Common myeloid progenitor, CD34-positive (primary cell): Measurements from ENCODE around the gene PBX1.

Experiments used
- CTCF ChIA-PET: fragments of 350-600 bp; sonication (Branson Sonifier 250); formaldehyde crosslinking; loops from one replicate; lab custom pipeline; 2021; ENCODE audit warnings: antibody characterized with exemption; lab: Charles Lee
- POLR2A ChIA-PET: fragments of 350-600 bp; sonication (Branson Sonifier 250); formaldehyde crosslinking; loops from one replicate; lab custom pipeline; 2021; ENCODE audit warnings: antibody characterized with exemption; lab: Charles Lee
- DNase-seq, 3 donors: peaks; one replicate each; pipeline versions ENCODE4 v3.0.0 to v3.0.0-alpha.2; 2013
- H3K27ac ChIP-seq, 2 experiments: 1 replicate in 1 of 2; 2 replicates in 1 of 2; pipeline ENCODE4 v1.7.0; 2013; ENCODE audit warnings: inconsistent platforms in 2 of 2, low read length in 2 of 2, mild to moderate bottlenecking in 2 of 2, low read depth in 1 of 2, moderate library complexity in 1 of 2; ENCODE audit not compliant: severe bottlenecking in 2 of 2, insufficient read depth in 1 of 2, poor library complexity in 1 of 2
- H3K27me3 ChIP-seq, 5 experiments: replicated peaks in 2 of 5; 1 replicate in 3 of 5; 2 replicates in 2 of 5; pipeline versions ENCODE4 v1.6.1 to v1.7.0; 2013; ENCODE audit warnings: low read length in 4 of 5, mild to moderate bottlenecking in 2 of 5, moderate library complexity in 2 of 5, inconsistent platforms in 1 of 5; ENCODE audit not compliant: insufficient read depth in 5 of 5, control insufficient read depth in 4 of 5
- H3K36me3 ChIP-seq, 4 experiments: 1 replicate in 2 of 4; 2 replicates in 2 of 4; pipeline versions ENCODE4 v1.6.1 to v1.7.0; 2013; ENCODE audit warnings: low read length in 3 of 4, control low read depth in 1 of 4, mild to moderate bottlenecking in 1 of 4; ENCODE audit not compliant: control insufficient read depth in 4 of 4, insufficient read depth in 4 of 4
- H3K4me1 ChIP-seq, 4 experiments: 1 replicate in 3 of 4; 2 replicates in 1 of 4; pipeline versions ENCODE4 v1.6.1 to v1.7.1; 2013; ENCODE audit warnings: low read length in 3 of 4, mild to moderate bottlenecking in 3 of 4, control low read depth in 1 of 4, inconsistent platforms in 1 of 4, moderate library complexity in 1 of 4; ENCODE audit not compliant: control insufficient read depth in 4 of 4, insufficient read depth in 4 of 4; ENCODE audit errors: control extremely low read depth in 1 of 4
- H3K4me3 ChIP-seq, 7 experiments: 1 replicate in 4 of 7; 2 replicates in 3 of 7; pipeline versions ENCODE4 v1.5.1 to v1.7.0; 2013; ENCODE audit warnings: mild to moderate bottlenecking in 7 of 7, low read length in 6 of 7, moderate library complexity in 6 of 7, inconsistent platforms in 2 of 7, low read depth in 2 of 7, control low read depth in 1 of 7; ENCODE audit not compliant: insufficient read depth in 4 of 7, control insufficient read depth in 1 of 7; ENCODE audit errors: extremely low read depth in 1 of 7
- H3K9me3 ChIP-seq, 5 experiments: 1 replicate in 4 of 5; 2 replicates in 1 of 5; pipeline versions ENCODE4 v1.6.1 to v1.7.1; 2013; ENCODE audit warnings: low read length in 4 of 5, mild to moderate bottlenecking in 2 of 5, inconsistent platforms in 1 of 5, low read depth in 1 of 5, moderate library complexity in 1 of 5; ENCODE audit not compliant: control insufficient read depth in 4 of 5, insufficient read depth in 2 of 5; ENCODE audit errors: control extremely low read depth in 1 of 5
- WGBS: methylation state at CpG from one replicate; pipeline ENCODE4 v1.1.5; 2013; ENCODE audit not compliant: insufficient coverage; 5-methylcytosine and 5-hydroxymethylcytosine counted together

Gene PBX1

DNA sequence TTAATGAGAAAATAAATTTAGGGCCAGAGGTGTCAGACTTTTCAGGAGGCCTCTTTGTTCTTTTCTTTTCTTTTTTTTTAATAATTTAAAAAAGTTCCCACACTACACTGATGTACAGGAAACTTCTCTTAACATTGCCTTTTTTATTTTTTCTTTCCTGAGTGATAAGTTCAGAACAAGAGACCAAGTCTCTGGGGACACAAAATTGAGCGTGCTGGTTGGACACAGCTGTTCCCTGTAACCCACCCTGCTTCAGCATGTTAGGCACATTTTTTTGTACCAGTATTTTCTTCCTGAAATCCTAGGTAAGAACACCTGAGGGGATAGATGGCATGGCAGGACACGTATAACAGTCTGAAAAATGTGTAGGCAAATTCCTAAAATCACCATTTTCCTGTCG, 50.1 kb downstream of the PBX1 start:
- H3K36me3 ChIP-seq = peaks cover 0 to 3% (median 0%) of the 10 kb centered on the region in 4 experiments
- no peaks in the 10 kb centered on the region for H3K27me3 ChIP-seq
- no peak overlapping the region for H3K4me3 ChIP-seq
- no peak for DNase-seq
- WGBS = 81% methylated on average over 3 of the region's 3 CpGs
- H3K4me1 ChIP-seq = peaks cover 0 to 7% (median 3%) of the 10 kb centered on the region in 4 experiments
- ChIA-PET POLR2A (no interaction called here), CTCF (interaction anchor here (1.6 kb wide), 1 partner anchor 18 kb away, joined by 5 read pairs; no protein-coding TSS in a partner anchor)
- no peak overlapping the region for H3K27ac ChIP-seq
- H3K9me3 ChIP-seq = no peaks in the 10 kb centered on the region

DNA sequence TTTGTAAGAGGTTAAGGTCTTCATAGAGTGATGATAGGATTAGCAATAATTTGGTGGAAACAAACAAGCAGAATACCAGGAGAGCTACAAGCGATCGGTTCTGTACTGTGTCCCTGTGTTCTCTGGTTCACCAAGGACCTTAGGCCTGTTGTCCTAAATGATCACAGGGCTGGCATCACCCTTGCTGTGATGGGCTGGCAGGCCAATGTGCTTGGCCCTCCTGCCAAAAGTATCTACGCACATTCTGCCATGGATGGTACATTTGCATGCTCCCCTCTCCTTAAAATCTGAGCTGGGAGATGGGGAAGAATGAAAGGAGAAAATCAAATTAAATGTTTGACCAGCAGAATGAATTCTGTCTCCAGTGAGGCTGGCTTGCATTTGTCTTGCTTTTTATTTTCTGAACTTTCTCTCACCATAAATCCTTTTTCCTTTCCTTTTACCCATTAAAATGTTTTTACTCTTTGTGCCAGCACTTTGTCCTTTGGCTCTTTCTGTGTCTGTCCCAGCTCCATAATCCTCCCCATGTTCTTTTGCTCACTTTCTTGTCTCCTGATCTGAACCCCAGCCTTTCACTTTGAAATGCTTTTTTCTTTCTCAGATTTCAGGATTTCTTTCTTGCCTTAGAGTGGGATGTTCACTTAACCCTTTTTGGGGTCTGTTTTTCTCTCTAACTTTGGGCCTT, 51.7 kb downstream of the PBX1 start:
- Histone ChIP-seq H3K36me3 (peaks cover 0 to 3% (median 0%) of the 10 kb centered on the region in 4 experiments), H3K4me3 (no peak overlapping the region), H3K27me3 (no peaks in the 10 kb centered on the region), H3K4me1 (peaks cover 0 to 6% (median 1%) of the 10 kb centered on the region in 4 experiments), H3K9me3 (no peaks in the 10 kb centered on the region), H3K27ac (no peak overlapping the region)
- ChIA-PET CTCF (interaction anchor here (1.1 to 1.2 kb wide), 2 partner anchors 14 to 50 kb away, joined by 3 to 4 read pairs; no protein-coding TSS in a partner anchor), POLR2A (interaction anchor here (0.6 kb wide), 1 partner anchor 139 kb away, joined by 3 read pairs; no protein-coding TSS in a partner anchor)
- no peak for DNase-seq
- 97% methylated on average over 2 of the region's 3 CpGs for WGBS

DNA sequence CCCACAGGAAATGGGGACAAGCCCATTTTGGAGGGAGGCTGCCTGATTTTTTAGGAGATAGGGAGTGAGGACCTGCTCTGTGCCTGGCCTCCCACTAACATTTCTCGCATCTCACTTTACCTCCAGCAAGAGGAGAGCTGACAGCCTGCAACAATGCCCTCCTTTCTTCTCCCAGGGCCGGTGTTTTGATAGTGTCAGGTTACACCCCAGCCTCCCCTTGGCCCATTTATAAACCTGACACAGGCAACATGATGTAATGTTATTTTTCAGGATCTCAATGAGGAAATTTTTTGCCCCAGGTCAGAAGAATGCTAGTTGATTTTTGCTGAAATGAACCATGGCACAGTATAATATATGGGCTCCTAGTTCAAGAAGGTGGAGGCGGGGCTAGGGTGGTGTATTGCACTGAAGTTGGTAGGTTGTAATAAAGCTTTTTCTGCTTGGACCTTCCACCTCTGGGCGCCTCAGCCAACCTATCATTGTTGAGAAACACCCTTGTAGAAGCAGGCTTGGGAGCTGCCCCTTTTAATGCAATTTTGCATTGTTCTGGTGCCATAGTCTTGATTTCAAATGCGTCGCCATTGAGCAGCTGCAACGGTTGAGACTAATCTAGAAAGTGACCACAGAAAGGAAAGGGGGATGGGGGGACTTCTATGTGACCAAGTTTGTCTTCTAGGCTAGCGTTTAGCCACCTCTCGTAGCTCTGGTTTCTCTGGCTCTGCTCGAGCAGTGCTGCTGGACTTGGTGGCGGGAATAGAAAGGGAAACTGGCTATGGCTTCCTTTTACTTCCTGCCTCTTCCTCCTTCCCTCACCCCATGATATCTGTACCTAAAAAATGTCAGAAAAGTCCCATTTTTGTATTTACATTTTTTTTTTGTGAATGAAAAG, 53.0 kb downstream of the PBX1 start:
- CTCF ChIA-PET = interaction anchor here (1.1 to 1.4 kb wide), 3 partner anchors 10 to 177 kb away, joined by 3 to 4 read pairs (median 4); no protein-coding TSS in a partner anchor
- Histone ChIP-seq H3K4me3 (no peak overlapping the region), H3K4me1 (peaks cover 0 to 6% (median 1%) of the 10 kb centered on the region in 4 experiments), H3K27me3 (no peaks in the 10 kb centered on the region), H3K27ac (no peak overlapping the region), H3K9me3 (no peaks in the 10 kb centered on the region), H3K36me3 (peaks cover 0 to 3% (median 0%) of the 10 kb centered on the region in 4 experiments)
- 93% methylated on average over 4 of the region's 11 CpGs for WGBS
- POLR2A ChIA-PET = no interaction called here
- peak in 2 of 3 donors; percentile 21 to 36 for DNase-seq

DNA sequence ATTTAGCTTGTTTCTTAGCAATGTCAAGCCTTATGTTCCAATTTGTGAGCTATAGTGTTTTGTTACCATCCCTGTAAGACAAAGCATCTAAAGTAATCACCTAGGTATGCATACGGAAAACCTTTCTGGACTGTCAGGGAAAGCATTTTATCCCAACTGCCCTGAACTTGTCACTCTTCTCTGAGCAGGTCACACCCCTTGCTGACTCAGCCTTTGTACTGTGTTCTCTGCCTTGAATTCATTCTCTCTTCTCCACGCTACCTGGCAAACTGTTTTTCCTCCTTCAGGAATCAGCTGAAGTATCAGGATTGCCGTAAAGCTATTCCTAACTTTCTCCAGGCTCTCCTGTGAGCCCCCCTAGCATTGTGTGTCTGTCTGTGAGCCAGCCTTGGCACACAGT, 54.2 kb downstream of the PBX1 start:
- Histone ChIP-seq H3K27ac (no peak overlapping the region), H3K27me3 (no peaks in the 10 kb centered on the region), H3K9me3 (no peaks in the 10 kb centered on the region), H3K4me3 (no peak overlapping the region), H3K36me3 (peaks cover 0 to 3% (median 0%) of the 10 kb centered on the region in 4 experiments), H3K4me1 (peaks cover 0 to 6% (median 1%) of the 10 kb centered on the region in 4 experiments)
- DNase-seq = no peak
- ChIA-PET POLR2A (no interaction called here), CTCF (interaction anchor here (1.4 to 1.6 kb wide), 2 partner anchors 52 to 176 kb away, joined by 3 to 4 read pairs; no protein-coding TSS in a partner anchor)
- WGBS = 100% methylated on average over 2 of the region's 3 CpGs

DNA sequence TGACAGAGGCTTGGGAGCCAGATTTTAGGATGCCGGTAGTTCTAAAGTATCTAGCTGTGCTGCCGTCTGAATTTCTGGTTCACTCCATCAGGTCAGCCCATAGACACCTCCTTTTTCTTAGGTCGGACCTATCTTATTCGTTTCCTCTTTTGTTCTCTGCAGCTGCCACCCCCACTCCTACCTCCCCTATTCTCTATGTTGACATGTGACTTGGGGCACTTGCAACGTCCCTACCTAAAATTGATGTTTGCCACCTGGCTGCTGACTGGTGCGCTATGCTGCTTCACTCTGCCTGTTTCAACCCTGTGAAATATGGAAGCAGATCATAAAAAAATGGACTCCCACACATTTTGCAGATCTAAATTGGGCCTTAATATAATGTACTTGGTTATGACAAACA, 55.3 kb downstream of the PBX1 start:
- CTCF ChIA-PET = interaction anchor here (1.2 to 1.6 kb wide), 2 partner anchors 44 to 53 kb away, joined by 3 to 4 read pairs; no protein-coding TSS in a partner anchor
- H3K36me3 ChIP-seq = peaks cover 0 to 3% (median 0%) of the 10 kb centered on the region in 4 experiments
- H3K27me3 ChIP-seq = no peaks in the 10 kb centered on the region
- POLR2A ChIA-PET = no interaction called here
- H3K27ac ChIP-seq = no peak overlapping the region
- no peaks in the 10 kb centered on the region for H3K9me3 ChIP-seq
- peaks cover 0 to 10% (median 5%) of the 10 kb centered on the region in 4 experiments for H3K4me1 ChIP-seq
- peak in 2 of 3 donors; percentile 21 to 45 for DNase-seq
- no peak overlapping the region for H3K4me3 ChIP-seq
- WGBS = 54% methylated on average over 6 of the region's 6 CpGs

DNA sequence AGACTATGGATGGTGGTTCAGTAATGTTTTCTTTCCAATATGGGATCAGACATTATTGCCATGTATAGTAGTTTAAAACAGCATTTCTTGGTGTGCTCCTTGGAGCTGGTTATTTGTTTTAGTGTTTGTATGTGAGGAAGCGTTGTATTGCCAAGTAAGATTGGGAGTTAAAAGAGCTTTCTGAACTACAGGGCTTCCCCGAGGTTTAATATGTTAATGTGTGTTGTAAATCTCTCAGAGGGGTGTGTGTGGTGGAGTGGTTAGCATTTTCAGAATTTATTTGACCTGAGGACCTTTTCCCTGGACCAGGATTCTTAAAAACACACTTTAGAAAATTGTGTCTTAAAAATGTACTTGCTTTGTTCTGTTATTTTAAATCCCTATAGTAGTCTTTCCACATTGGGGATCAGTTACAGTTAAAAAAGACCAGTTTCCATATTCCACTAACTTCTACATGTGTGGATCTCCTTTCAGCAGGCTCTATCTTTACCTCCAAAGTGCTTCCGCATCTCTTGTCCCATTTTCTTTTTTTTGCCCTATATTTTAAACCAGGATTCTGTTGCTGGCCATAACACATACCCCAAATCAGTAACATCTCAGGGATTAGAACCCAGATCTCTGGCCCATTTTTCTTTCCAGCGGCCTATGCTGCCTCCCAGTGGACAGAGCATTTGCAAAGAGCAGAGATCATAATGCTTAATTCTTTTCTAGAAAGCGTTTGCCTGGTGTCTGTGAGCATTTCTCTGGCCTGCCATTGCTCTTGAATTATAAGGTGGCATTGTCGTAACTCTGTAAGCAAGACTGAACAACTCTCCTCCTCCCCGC, 58.6 kb downstream of the PBX1 start:
- whole genome bisulfite sequencing = 71% methylated on average over 3 of the region's 7 CpGs
- no peak overlapping the region for H3K4me3 ChIP-seq
- H3K36me3 ChIP-seq = peaks cover 0 to 6% (median 0%) of the 10 kb centered on the region in 4 experiments
- peaks cover 0 to 11% (median 2%) of the 10 kb centered on the region in 4 experiments for H3K4me1 ChIP-seq
- H3K27me3 ChIP-seq = no peaks in the 10 kb centered on the region
- POLR2A ChIA-PET = no interaction called here
- no peak overlapping the region for H3K27ac ChIP-seq
- CTCF ChIA-PET = interaction anchor here (0.7 to 2.0 kb wide), 5 partner anchors 8 to 170 kb away, joined by 3 to 7 read pairs (median 3); no protein-coding TSS in a partner anchor
- no peaks in the 10 kb centered on the region for H3K9me3 ChIP-seq
- peak; percentile 21 to 32 (median 23) for DNase-seq
